Stomach (tissue), 9 donors: ENCODE results near the gene DOK6. TPM values are rescaled to one million over a fixed set of nuclear protein-coding genes. Genes with fewer than 3 reads are reported as not detected.
"Not testable (repeated sequence)": the region's sequence is repeated elsewhere in the genome, so short reads cannot be mapped to it uniquely, and the experiment has no call there.

ENCODE experiments used
- DNase-seq, 2 donors: peaks; one replicate each; pipeline versions ENCODE4 v3.0.0 to v3.0.0-alpha.2; 2013 to 2019
- H3K27ac ChIP-seq, 5 donors: fragments of 200-600 bp in 4 of 5; sonication (generic) in 4 of 5; one replicate each; pipeline ENCODE4 v1.5.1; 2013 to 2019; ENCODE audit warnings: mild to moderate bottlenecking in 1 of 5, moderate library complexity in 1 of 5
- H3K27me3 ChIP-seq, 3 donors: fragments of 200-600 bp; sonication (generic); one replicate each; pipeline ENCODE4 v1.5.1; 2017 to 2019; ENCODE audit warnings: mixed run types in 1 of 3
- H3K36me3 ChIP-seq, 4 donors: fragments of 200-600 bp; sonication (generic); 1 replicate in 3 of 4; 2 replicates in 1 of 4; pipeline ENCODE4 v1.5.1; 2016 to 2019
- H3K4me1 ChIP-seq, 4 donors: fragments of 200-600 bp; sonication (generic); one replicate each; pipeline ENCODE4 v1.5.1; 2016 to 2019
- H3K4me3 ChIP-seq, 4 donors: fragments of 200-600 bp; sonication (generic) in 3 of 4; one replicate each; pipeline ENCODE4 v1.5.1; 2016 to 2019; ENCODE audit warnings: mild to moderate bottlenecking in 1 of 4
- H3K9me3 ChIP-seq, 4 donors: fragments of 200-600 bp; sonication (generic); one replicate each; pipeline ENCODE4 v1.5.1; 2016 to 2019
- CTCF ChIP-seq, 7 experiments: fragments of 450-650 bp in 4 of 7; fragments of 200-600 bp in 3 of 7; sonication (generic) in 3 of 7; IDR thresholded peaks; one replicate each; pipeline ENCODE4 v1.5.1; 2016 to 2019; ENCODE audit warnings: antibody characterized with exemption in 7 of 7, control low read depth in 2 of 7, mild to moderate bottlenecking in 1 of 7
- EP300 ChIP-seq: sonication (generic); formaldehyde crosslinking; IDR thresholded peaks from one replicate; pipeline ENCODE4 v1.6.1; 2017; ENCODE audit warnings: antibody characterized with exemption
- POLR2A ChIP-seq, 4 donors: fragments of 450-650 bp; IDR thresholded peaks; one replicate each; pipeline ENCODE4 v1.6.1; 2016; ENCODE audit warnings: antibody characterized with exemption in 4 of 4, control low read depth in 2 of 4, mild to moderate bottlenecking in 1 of 4, moderate library complexity in 1 of 4
- POLR2AphosphoS5 ChIP-seq, 3 donors: sonication (generic); formaldehyde crosslinking; IDR thresholded peaks; one replicate each; pipeline ENCODE4 v1.6.1; 2016; ENCODE audit warnings: antibody characterized with exemption in 3 of 3
- WGBS, 5 donors: extraction: QIAGEN DNeasy Blood & Tissue Kit in 3 of 5; methylation state at CpG; one replicate each; pipeline versions ENCODE4 v1.1.5 to v1.1.7; 2013 to 2018; 5-methylcytosine and 5-hydroxymethylcytosine counted together
- intact Hi-C: fragments of 100-400 bp; cut with DNase I; formaldehyde crosslinking; loops from one replicate; pipeline ENCODE4 v1.15.1; 2023; ENCODE audit warnings: low total_unique reads
- polyA plus RNA-seq, 3 donors: library from polyadenylated mRNA; stranded (reverse); fragments of 200-250 nt; gene quantifications; one replicate each; pipeline ENCODE4 v1.2.3, GENCODE V29; 2013
- total RNA-seq, 5 donors: library from RNA; depleted of rRNA; stranded (reverse); fragments of >200 nt; gene quantifications; one replicate each; pipeline versions ENCODE4 v1.1.0 to v1.2.3, GENCODE V29; 2014 to 2016
- donor health status: healthy with polysubstance abuse.
- donor health status: Bipolar disorder and iron deficiency.
- donor health status: healthy.

DOK6 gene
- total and polyA plus RNA-seq, 8 donors: 0.18 to 10.1 (median 1.7) TPM; not detected in 1

DNA sequence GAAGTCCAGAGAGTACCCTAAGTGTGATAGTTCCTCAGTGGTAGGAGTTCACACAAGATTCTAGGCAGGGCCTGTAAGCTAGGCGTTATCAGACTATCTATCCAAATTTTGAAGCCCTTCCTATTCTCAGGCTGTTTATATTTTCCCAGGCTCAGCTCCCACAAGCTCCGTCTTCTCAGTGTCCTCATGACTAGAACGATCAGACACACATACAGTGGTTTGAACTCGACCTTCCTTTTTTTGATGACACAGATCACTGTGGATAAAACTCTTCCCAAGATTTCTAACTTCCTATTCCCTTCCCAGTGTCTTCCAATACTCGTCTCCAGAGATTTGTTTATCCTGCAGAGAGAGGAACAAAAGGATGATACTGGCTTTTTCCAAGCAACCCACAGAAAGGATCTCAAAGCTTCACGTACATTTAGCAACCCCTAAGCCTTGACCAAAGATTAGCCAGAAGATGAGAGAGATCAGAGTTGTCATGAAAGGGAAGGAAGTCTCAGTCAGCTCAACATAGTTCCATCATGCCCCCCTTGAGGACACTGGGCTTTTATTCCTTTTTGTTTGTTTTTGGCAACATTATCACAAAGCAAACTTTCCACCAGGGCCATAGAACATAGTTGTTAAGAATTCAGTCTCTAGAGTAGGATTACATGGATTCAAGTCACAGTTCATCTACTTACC lies 42.3 kb upstream of the DOK6 start:
- H3K9me3 ChIP-seq: peaks cover 0 to 18% (median 13%) of the 10 kb centered on the region in 4 donors
- 36 to 54% (median 47%) methylated on average over 6 of the region's 6 CpGs for WGBS, 5 donors
- no peak overlapping the region for H3K27ac ChIP-seq
- TF ChIP-seq POLR2AphosphoS5 (IDR thresholded peaks at IDR 0.05): no peak
- TF ChIP-seq POLR2A (IDR thresholded peaks at IDR 0.05): no peak
- TF ChIP-seq CTCF (IDR thresholded peaks at IDR 0.05): no peak
- TF ChIP-seq EP300: no peak
- no peaks in the 10 kb centered on the region for H3K36me3 ChIP-seq
- no peak for DNase-seq
- no peaks in the 10 kb centered on the region for H3K4me1 ChIP-seq
- no peak overlapping the region for H3K4me3 ChIP-seq
- no peaks in the 10 kb centered on the region for H3K27me3 ChIP-seq
- intact Hi-C loops: no loop called here

DNA sequence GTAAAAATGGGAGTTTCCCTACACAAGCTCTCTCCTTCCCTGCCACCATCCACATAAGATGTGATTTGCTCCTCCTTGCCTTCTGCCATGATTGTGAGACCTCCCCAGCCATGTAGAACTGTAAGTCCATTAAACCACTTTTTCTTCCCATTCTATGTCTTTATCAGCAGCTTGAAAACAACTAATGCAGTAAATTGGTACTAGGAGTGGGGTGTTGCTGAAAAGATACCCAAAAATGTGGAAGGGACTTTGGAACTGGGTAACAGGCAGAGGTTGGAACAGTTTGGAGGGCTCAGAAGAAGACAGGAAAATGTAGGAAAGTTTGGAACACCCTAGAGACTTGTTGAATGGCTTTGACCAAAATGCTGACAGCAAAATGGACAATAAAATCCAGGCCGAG lies 40.9 kb upstream of the DOK6 start:
- H3K4me1 ChIP-seq, DNase-seq, H3K27me3 ChIP-seq, intact Hi-C loops, H3K27ac ChIP-seq, H3K36me3 ChIP-seq, H3K4me3 ChIP-seq: not testable (repeated sequence)
- peaks cover 0 to 18% (median 13%) of the 10 kb centered on the region in 4 donors for H3K9me3 ChIP-seq
- WGBS, 5 donors: 71 to 97% (median 86%) methylated on average over 1 of the region's 1 CpG

GRCh38 chr18:69364930-69365329 lies 35.8 kb upstream of the DOK6 start:
- Histone ChIP-seq H3K27ac (no peak overlapping the region), H3K9me3 (peaks cover 0 to 11% (median 7%) of the 10 kb centered on the region in 4 donors), H3K27me3 (no peaks in the 10 kb centered on the region), H3K4me1 (no peaks in the 10 kb centered on the region), H3K4me3 (no peak overlapping the region), H3K36me3 (no peaks in the 10 kb centered on the region)
- intact Hi-C loops: no loop called here
- 63 to 82% (median 67%) methylated on average over 2 of the region's 2 CpGs for WGBS, 5 donors
- no peak for DNase-seq
- TF ChIP-seq CTCF (IDR thresholded peaks at IDR 0.05) (no peak), POLR2AphosphoS5 (IDR thresholded peaks at IDR 0.05) (no peak), POLR2A (IDR thresholded peaks at IDR 0.05) (no peak), EP300 (no peak)

GRCh38 chr18:69365658-69366057 lies 35.0 kb upstream of the DOK6 start:
- Histone ChIP-seq H3K9me3 (peaks cover 0 to 3% (median 2%) of the 10 kb centered on the region in 4 donors), H3K27me3 (no peaks in the 10 kb centered on the region), H3K4me1 (no peaks in the 10 kb centered on the region), H3K4me3 (no peak overlapping the region), H3K27ac (no peak overlapping the region), H3K36me3 (no peaks in the 10 kb centered on the region)
- DNase-seq: no peak
- WGBS, 5 donors: 57 to 73% (median 69%) methylated on average over 4 of the region's 4 CpGs
- no peak for TF ChIP-seq POLR2A (IDR thresholded peaks at IDR 0.05)
- no peak for TF ChIP-seq CTCF (IDR thresholded peaks at IDR 0.05)
- no peak for TF ChIP-seq EP300
- TF ChIP-seq POLR2AphosphoS5 (IDR thresholded peaks at IDR 0.05): no peak
- intact Hi-C loops: no loop called here

DNA sequence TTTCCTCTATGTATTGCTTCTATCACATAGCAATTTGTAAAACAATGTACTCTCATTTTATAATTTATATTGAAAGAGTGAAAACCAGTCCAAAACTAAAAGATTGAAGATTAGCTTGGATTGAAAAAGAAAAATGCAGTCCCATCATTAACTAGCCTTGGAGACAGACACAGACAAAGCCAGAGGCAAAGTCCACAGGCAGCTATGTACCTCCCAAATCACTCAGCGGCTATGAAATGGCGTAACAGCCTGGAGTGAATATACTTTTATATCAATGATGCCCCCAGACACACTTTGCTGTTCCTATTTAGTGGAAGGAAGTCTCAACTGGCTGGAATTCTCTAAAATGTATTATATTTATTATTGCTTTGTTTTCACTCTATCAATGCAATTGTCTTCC lies 33.6 kb upstream of the DOK6 start:
- Histone ChIP-seq H3K4me3 (no peak overlapping the region), H3K9me3 (no peaks in the 10 kb centered on the region), H3K36me3 (no peaks in the 10 kb centered on the region), H3K27me3 (no peaks in the 10 kb centered on the region), H3K27ac (no peak overlapping the region), H3K4me1 (no peaks in the 10 kb centered on the region)
- no peak for DNase-seq
- 62 to 77% (median 69%) methylated on average over 2 of the region's 2 CpGs for WGBS, 5 donors
- TF ChIP-seq POLR2A (IDR thresholded peaks at IDR 0.05): no peak
- no peak for TF ChIP-seq CTCF (IDR thresholded peaks at IDR 0.05)
- no peak for TF ChIP-seq POLR2AphosphoS5 (IDR thresholded peaks at IDR 0.05)
- TF ChIP-seq EP300: no peak
- intact Hi-C loops: no loop called here
